Ishikawa (cell line): ENCODE measurements around the gene FAT3.

ENCODE experiments used
- EGR1 ChIP-seq: IDR thresholded peaks from 2 replicates; pipeline ENCODE4 v1.6.1; 2012
- EP300 ChIP-seq: IDR thresholded peaks from 2 replicates; pipeline ENCODE4 v1.6.1; 2012; ENCODE audit warnings: borderline replicate concordance
- RAD21 ChIP-seq: IDR thresholded peaks from 2 replicates; pipeline ENCODE4 v1.6.1; 2012; ENCODE audit warnings: low read depth
- REST ChIP-seq: IDR thresholded peaks from 2 replicates; pipeline ENCODE4 v1.6.1; 2012; ENCODE audit warnings: low read depth, mild to moderate bottlenecking
- TAF1 ChIP-seq: IDR thresholded peaks from 2 replicates; pipeline ENCODE4 v1.6.1; 2012; ENCODE audit warnings: low read depth, mild to moderate bottlenecking
- TEAD4 ChIP-seq: IDR thresholded peaks from 2 replicates; pipeline ENCODE4 v1.6.1; 2012
- USF1 ChIP-seq: IDR thresholded peaks from 2 replicates; pipeline ENCODE4 v1.6.1; 2012
- YY1 ChIP-seq: IDR thresholded peaks from 2 replicates; pipeline ENCODE4 v1.6.1; 2012; ENCODE audit warnings: low read depth
- ZBTB7A ChIP-seq: IDR thresholded peaks from 2 replicates; pipeline ENCODE4 v1.6.1; 2012; ENCODE audit warnings: low read depth

- TF ChIP-seq TAF1 (no peak), REST (no peak), YY1 (no peak), EP300 (no peak), TEAD4 (no peak), EGR1 (no peak), ZBTB7A (no peak), USF1 (no peak), RAD21 (no peak)
Observed at GRCh38 chr11:92266806-92267205, 42.2 kb downstream of the FAT3 start.
